HCT116 (cell line): Measurements from ENCODE around the gene WWOX. TPM values are rescaled to one million over a fixed set of nuclear protein-coding genes. Genes with fewer than 3 reads are reported as not detected.

ENCODE experiments used
- ATAC-seq: fragments of 200-7000 bp; cut with Tn5 transposase; 2 replicates; pipeline ENCODE4 v1.9.1; 2020; ENCODE audit warnings: mild to moderate bottlenecking, moderate library complexity
- BruUV-seq: library from RNA; stranded (reverse); fragments of 400-500 nt; replicated peaks from 2 replicates; lab custom pipeline; 2021; lab: Mats Ljungman, UMichigan
- CTCF ChIA-PET: fragments of 300-600 bp; sonication (Branson Sonifier 250); formaldehyde crosslinking; loops from one replicate; lab custom pipeline; 2021; ENCODE audit warnings: antibody characterized with exemption; lab: Charles Lee
- POLR2A ChIA-PET: fragments of 300-600, 350-600 bp; sonication (Branson Sonifier 250); formaldehyde crosslinking; loops from one replicate; lab custom pipeline; 2021; ENCODE audit warnings: antibody characterized with exemption; lab: Charles Lee
- RAD21 ChIA-PET, 2 experiments: fragments of 300-600 bp; sonication (Branson Sonifier 250); formaldehyde crosslinking; loops; one replicate each; lab custom pipeline; 2023; ENCODE audit warnings: low total read pairs in 2 of 2; ENCODE audit not compliant: uncharacterized antibody in 2 of 2, unreplicated experiment in 2 of 2, low non-redundant PET in 1 of 2; lab: Charles Lee
- DNase-seq: peaks from one replicate; pipeline ENCODE4 v3.0.0-alpha.2; 2010; ENCODE audit warnings: low read depth, low spot score
- H2AFZ ChIP-seq: fragments of 200-600 bp; shearing (Covaris generic), sonication (generic); 2 replicates; pipeline ENCODE4 v1.6.1; 2017; ENCODE audit warnings: low read depth, mixed run types, mixed read lengths, antibody characterized with exemption, low read length; ENCODE audit not compliant: poor library complexity, severe bottlenecking
- H3K27ac ChIP-seq: 2 replicates; pipeline ENCODE4 v1.5.1; 2012; ENCODE audit warnings: low read depth, low read length
- H3K27me3 ChIP-seq: fragments of 200-600 bp; sonication (generic); 2 replicates; pipeline ENCODE4 v1.6.1; 2016; ENCODE audit warnings: mixed run types, low read length, mixed read lengths; ENCODE audit not compliant: insufficient read depth
- H3K36me3 ChIP-seq, 2 experiments: fragments of 200-500 bp in 1 of 2; fragments of 200-600 bp in 1 of 2; sonication (Bioruptor generic) in 1 of 2; sonication (generic) in 1 of 2; 2 replicates each; pipeline versions ENCODE4 v1.5.1 to v1.6.1; 2014 to 2016; ENCODE audit warnings: low read length in 2 of 2, inconsistent platforms in 1 of 2, mixed read lengths in 1 of 2, mixed run types in 1 of 2; ENCODE audit not compliant: insufficient read depth in 2 of 2, control insufficient read depth in 1 of 2
- H3K4me1 ChIP-seq, 2 experiments: fragments of 200-600 bp in 1 of 2; sonication (generic) in 1 of 2; 2 replicates each; pipeline versions ENCODE4 v1.5.1 to v1.6.1; 2012 to 2017; ENCODE audit warnings: low read length in 2 of 2, inconsistent platforms in 1 of 2, mild to moderate bottlenecking in 1 of 2, mixed read lengths in 1 of 2, mixed run types in 1 of 2, moderate library complexity in 1 of 2; ENCODE audit not compliant: insufficient read depth in 2 of 2, control insufficient read depth in 1 of 2
- H3K4me2 ChIP-seq: fragments of 200-600 bp; sonication (generic); 2 replicates; pipeline ENCODE4 v1.6.1; 2017; ENCODE audit warnings: mixed run types, low read length, mixed read lengths
- H3K4me3 ChIP-seq, 2 experiments: fragments of 200-600 bp in 1 of 2; sonication (generic) in 1 of 2; replicated peaks in 1 of 2; 2 replicates each; pipeline ENCODE4 v1.5.1; 2011 to 2016; ENCODE audit warnings: low read length in 2 of 2, control low read depth in 1 of 2, low read depth in 1 of 2, mild to moderate bottlenecking in 1 of 2, mixed read lengths in 1 of 2, mixed run types in 1 of 2
- H3K79me2 ChIP-seq: fragments of 200-600 bp; sonication (generic); 2 replicates; pipeline ENCODE4 v1.6.1; 2017; ENCODE audit warnings: mild to moderate bottlenecking, mixed run types, low read length, moderate library complexity, mixed read lengths; ENCODE audit not compliant: insufficient read depth
- H3K9ac ChIP-seq: fragments of 200-600 bp; sonication (generic); 2 replicates; pipeline ENCODE4 v1.6.1; 2016; ENCODE audit warnings: low read length, mixed read lengths
- H3K9me2 ChIP-seq: fragments of 200-600 bp; sonication (generic), shearing (Covaris generic); 2 replicates; pipeline ENCODE4 v1.6.1; 2017; ENCODE audit warnings: mixed run types, mild to moderate bottlenecking, moderate library complexity; ENCODE audit not compliant: insufficient read depth
- H3K9me3 ChIP-seq, 2 experiments: fragments of 200-500 bp in 1 of 2; fragments of 200-600 bp in 1 of 2; sonication (Bioruptor generic) in 1 of 2; sonication (generic) in 1 of 2; 2 replicates each; pipeline ENCODE4 v1.6.1; 2014 to 2017; ENCODE audit warnings: low read length in 2 of 2, mixed read lengths in 2 of 2, inconsistent platforms in 1 of 2, low read depth in 1 of 2, mild to moderate bottlenecking in 1 of 2, mixed run types in 1 of 2, moderate library complexity in 1 of 2; ENCODE audit not compliant: control insufficient read depth in 1 of 2, insufficient read depth in 1 of 2
- H4K20me1 ChIP-seq: fragments of 200-600 bp; sonication (generic), shearing (Covaris generic); 2 replicates; pipeline ENCODE4 v1.6.1; 2017; ENCODE audit warnings: mixed run types, mild to moderate bottlenecking, moderate library complexity; ENCODE audit not compliant: insufficient read depth
- ATF3 ChIP-seq: IDR thresholded peaks from 2 replicates; pipeline ENCODE4 v1.6.1; 2012
- CBX3 ChIP-seq: IDR thresholded peaks from 2 replicates; pipeline ENCODE4 v1.6.1; 2012; ENCODE audit warnings: low read depth
- CEBPB ChIP-seq: IDR thresholded peaks from 2 replicates; pipeline ENCODE4 v1.6.1; 2012; ENCODE audit warnings: low read depth
- EGR1 ChIP-seq: IDR thresholded peaks from 2 replicates; pipeline ENCODE4 v1.6.1; 2012; ENCODE audit warnings: low read depth
- EZH2 ChIP-seq: fragments of 200-600 bp; sonication (generic); IDR thresholded peaks from 2 replicates; pipeline ENCODE4 v1.6.1; 2017; ENCODE audit warnings: antibody characterized with exemption, mixed run types
- EZH2phosphoT487 ChIP-seq: fragments of 200-600 bp; IDR thresholded peaks from 2 replicates; pipeline ENCODE4 v1.6.1; 2018; ENCODE audit warnings: antibody characterized with exemption, borderline replicate concordance
- FOSL1 ChIP-seq: IDR thresholded peaks from 2 replicates; pipeline ENCODE4 v1.6.1; 2012; ENCODE audit warnings: low read depth
- JUND ChIP-seq: IDR thresholded peaks from 2 replicates; pipeline ENCODE4 v1.6.1; 2012
- POLR2A ChIP-seq: IDR thresholded peaks from 2 replicates; pipeline ENCODE4 v1.7.0; 2011; ENCODE audit warnings: borderline replicate concordance; ENCODE audit not compliant: insufficient read depth, insufficient read length; ENCODE audit errors: extremely low read depth
- RAD21 ChIP-seq: IDR thresholded peaks from 2 replicates; pipeline ENCODE4 v1.6.1; 2012; ENCODE audit warnings: low read depth, mild to moderate bottlenecking
- SRF ChIP-seq: IDR thresholded peaks from 2 replicates; pipeline ENCODE4 v1.6.1; 2012; ENCODE audit warnings: low read depth
- YY1 ChIP-seq: IDR thresholded peaks from 2 replicates; pipeline ENCODE4 v1.6.1; 2011; ENCODE audit warnings: low read length, low read depth, moderate library complexity, mild to moderate bottlenecking; ENCODE audit not compliant: insufficient replicate concordance; ENCODE audit errors: extremely low read depth
- ZFX ChIP-seq: fragments of 450-650 bp; IDR thresholded peaks from 2 replicates; pipeline ENCODE4 v1.6.1; 2017
- intact Hi-C: fragments of 100-400 bp; cut with micrococcal nuclease; formaldehyde crosslinking; loops from 2 replicates; pipeline ENCODE4 v1.10.0; 2022
- total RNA-seq: library from RNA; stranded (reverse); gene quantifications from one replicate; pipeline ENCODE4 v1.2.1, GENCODE V29; 2021; ENCODE audit not compliant: unreplicated experiment
- TF ChIP-seq, protein P1 (sequence below): IDR thresholded peaks from 2 replicates; pipeline ENCODE4 v1.6.1; 2012

Gene WWOX
- total RNA-seq, 1 experiment from 2014 or later = 13.7 TPM

- Histone ChIP-seq H3K27ac (no peak overlapping the region), H3K27me3 (no peaks in the 10 kb centered on the region), H3K79me2 (no peaks in the 10 kb centered on the region), H3K36me3 (peaks cover 0 to 2% of the 10 kb centered on the region in 2 experiments; a peak in 1 of 4 replicates), H3K4me3 (no peak overlapping the region), H4K20me1 (no peaks in the 10 kb centered on the region), H3K9ac (no peak overlapping the region), H3K4me2 (no peak overlapping the region), H3K4me1 (no peaks in the 10 kb centered on the region), H2AFZ (no peak overlapping the region)
- BruUV-seq = no TSS peak
- DNase-seq = no peak
- intact Hi-C loops = no loop called here
- ChIA-PET RAD21 (no interaction called here), CTCF (no interaction called here), POLR2A (no interaction called here)
- no peak for ATAC-seq
- TF ChIP-seq EZH2 (no peak), ZFX (no peak), RAD21 (no peak), POLR2A (no peak), ATF3 (no peak), CBX3 (no peak), EGR1 (no peak), JUND (no peak), CEBPB (no peak), FOSL1 (no peak), YY1 (no peak)
- TF ChIP-seq, all 23 proteins: peak for 0
- Histone ChIP-seq H3K9me2 (no peaks in the 10 kb centered on the region), H3K9me3 (no peaks in the 10 kb centered on the region)
These were observed 17.5 kb downstream of the WWOX start for GRCh38 chr16:78116946-78117345.

DNA sequence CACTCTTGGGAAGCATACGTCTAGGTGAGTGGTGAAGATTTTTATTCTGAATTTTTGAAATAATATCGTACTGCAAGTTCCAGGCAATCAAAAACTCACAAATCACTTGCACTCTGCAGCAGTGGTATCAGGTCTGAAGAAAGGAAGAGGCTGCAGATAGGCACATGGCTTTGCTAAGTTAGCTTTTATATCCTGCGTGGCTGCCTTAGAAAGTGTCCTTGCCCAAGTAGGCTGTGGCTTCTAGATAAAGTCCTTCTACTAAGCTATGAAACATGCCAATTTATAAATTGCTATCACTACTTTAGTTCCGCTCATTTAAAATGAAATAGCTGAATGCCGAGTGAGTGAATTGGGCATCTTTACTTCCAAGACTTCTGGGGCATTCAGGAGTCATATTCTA is 17.9 kb downstream of the WWOX start:
- peaks cover 0 to 2% of the 10 kb centered on the region in 2 experiments; a peak in 1 of 4 replicates for H3K36me3 ChIP-seq
- no peaks in the 10 kb centered on the region for H3K9me3 ChIP-seq
- ATAC-seq (no peak), DNase-seq (no peak)
- no peak overlapping the region for H3K27ac ChIP-seq
- TF ChIP-seq EZH2phosphoT487 (no peak), SRF (no peak), ZFX (no peak), POLR2A (no peak)
- TF ChIP-seq, protein P1, sequence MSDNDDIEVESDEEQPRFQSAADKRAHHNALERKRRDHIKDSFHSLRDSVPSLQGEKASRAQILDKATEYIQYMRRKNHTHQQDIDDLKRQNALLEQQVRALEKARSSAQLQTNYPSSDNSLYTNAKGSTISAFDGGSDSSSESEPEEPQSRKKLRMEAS = no peak
- H3K4me1 ChIP-seq = no peaks in the 10 kb centered on the region
- RAD21 ChIA-PET = no interaction called here
- no peak overlapping the region for H3K4me2 ChIP-seq
- no TSS peak for BruUV-seq
- H2AFZ ChIP-seq = no peak overlapping the region
- H4K20me1 ChIP-seq = no peaks in the 10 kb centered on the region
- no peaks in the 10 kb centered on the region for H3K27me3 ChIP-seq
- intact Hi-C loops = no loop called here
- H3K4me3 ChIP-seq = no peak overlapping the region
- H3K9ac ChIP-seq = no peak overlapping the region
- no peaks in the 10 kb centered on the region for H3K79me2 ChIP-seq
- POLR2A ChIA-PET = no interaction called here
- no peaks in the 10 kb centered on the region for H3K9me2 ChIP-seq
- CTCF ChIA-PET = no interaction called here
